ENCODE measurements around the gene RPS6KB2.

RPS6KB2 gene

DNA sequence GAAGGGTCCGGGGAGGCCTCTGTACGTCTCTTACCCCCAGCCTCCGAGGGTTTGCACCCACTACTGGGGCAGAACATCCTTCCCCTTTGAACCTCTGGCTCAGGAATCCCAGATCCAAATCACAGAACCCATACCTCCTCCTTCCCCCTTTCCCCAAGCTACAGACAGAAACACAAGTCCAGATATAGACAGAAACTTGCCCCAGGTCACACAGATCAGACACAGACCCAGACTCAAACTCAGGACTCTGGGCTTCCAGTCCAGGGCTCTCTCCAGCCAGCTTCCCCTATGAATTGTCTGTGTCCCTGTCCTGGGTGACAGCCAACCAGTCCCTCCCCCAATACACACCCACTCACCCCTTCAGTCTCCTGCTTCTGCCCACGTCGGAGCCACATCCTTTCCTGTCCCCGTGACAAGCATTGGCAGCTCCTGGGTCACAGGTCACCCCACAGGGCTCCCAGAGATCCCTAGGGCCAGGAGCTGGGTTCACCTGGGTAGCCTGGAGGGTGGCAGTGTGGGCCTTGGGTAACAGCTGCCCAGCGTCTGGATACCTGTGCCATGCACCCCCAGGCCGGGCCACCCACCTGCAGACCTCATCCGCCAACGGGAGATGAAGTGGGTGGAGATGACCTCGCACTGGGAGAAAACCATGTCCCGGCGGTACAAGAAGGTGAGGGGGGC is 23.6 kb upstream of the RPS6KB2 start:
- peak; percentile 63 for DNase-seq (ENCODE audit: low read depth)
- H3K4me3 ChIP-seq (ENCODE audit: low read depth, low read length) = peak overlapping the region; percentile 64
- TF ChIP-seq, protein P1, sequence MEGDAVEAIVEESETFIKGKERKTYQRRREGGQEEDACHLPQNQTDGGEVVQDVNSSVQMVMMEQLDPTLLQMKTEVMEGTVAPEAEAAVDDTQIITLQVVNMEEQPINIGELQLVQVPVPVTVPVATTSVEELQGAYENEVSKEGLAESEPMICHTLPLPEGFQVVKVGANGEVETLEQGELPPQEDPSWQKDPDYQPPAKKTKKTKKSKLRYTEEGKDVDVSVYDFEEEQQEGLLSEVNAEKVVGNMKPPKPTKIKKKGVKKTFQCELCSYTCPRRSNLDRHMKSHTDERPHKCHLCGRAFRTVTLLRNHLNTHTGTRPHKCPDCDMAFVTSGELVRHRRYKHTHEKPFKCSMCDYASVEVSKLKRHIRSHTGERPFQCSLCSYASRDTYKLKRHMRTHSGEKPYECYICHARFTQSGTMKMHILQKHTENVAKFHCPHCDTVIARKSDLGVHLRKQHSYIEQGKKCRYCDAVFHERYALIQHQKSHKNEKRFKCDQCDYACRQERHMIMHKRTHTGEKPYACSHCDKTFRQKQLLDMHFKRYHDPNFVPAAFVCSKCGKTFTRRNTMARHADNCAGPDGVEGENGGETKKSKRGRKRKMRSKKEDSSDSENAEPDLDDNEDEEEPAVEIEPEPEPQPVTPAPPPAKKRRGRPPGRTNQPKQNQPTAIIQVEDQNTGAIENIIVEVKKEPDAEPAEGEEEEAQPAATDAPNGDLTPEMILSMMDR (IDR thresholded peaks at IDR 0.05; ENCODE audit: low read depth, low read length) = no peak
- TF ChIP-seq, protein P2, sequence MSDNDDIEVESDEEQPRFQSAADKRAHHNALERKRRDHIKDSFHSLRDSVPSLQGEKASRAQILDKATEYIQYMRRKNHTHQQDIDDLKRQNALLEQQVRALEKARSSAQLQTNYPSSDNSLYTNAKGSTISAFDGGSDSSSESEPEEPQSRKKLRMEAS (IDR thresholded peaks at IDR 0.05; ENCODE audit: low read depth, low read length) = no peak
- TF ChIP-seq POLR2A (IDR thresholded peaks at IDR 0.05; ENCODE audit: extremely low read depth, insufficient read length) (no peak), MYC (IDR thresholded peaks at IDR 0.05; ENCODE audit: low read depth, low read length) (no peak)

DNA sequence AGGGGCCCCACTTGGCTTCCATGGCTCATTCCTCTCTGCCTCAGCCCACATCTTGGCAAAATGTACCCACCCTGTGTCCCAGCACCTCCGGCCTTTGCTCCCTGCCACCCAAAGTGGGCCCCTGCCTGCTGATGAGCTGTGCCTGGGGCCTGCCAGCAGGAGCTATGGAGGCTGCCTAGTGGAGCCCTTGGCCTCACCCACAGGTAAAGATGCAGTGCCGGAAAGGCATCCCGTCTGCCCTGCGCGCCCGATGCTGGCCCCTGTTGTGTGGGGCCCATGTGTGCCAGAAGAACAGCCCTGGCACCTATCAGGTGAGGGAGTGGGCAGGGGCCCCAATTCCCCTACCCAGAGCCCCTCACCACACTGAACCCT is 23.1 kb upstream of the RPS6KB2 start:
- H3K4me3 ChIP-seq (ENCODE audit: low read depth, low read length) = no peak overlapping the region
- no peak for DNase-seq (ENCODE audit: low read depth)
- TF ChIP-seq, protein P1 (IDR thresholded peaks at IDR 0.05; ENCODE audit: low read depth, low read length) = no peak
- TF ChIP-seq, protein P2 (IDR thresholded peaks at IDR 0.05; ENCODE audit: low read depth, low read length) = no peak
- TF ChIP-seq MYC (IDR thresholded peaks at IDR 0.05; ENCODE audit: low read depth, low read length) (no peak), POLR2A (IDR thresholded peaks at IDR 0.05; ENCODE audit: extremely low read depth, insufficient read length) (no peak)

DNA sequence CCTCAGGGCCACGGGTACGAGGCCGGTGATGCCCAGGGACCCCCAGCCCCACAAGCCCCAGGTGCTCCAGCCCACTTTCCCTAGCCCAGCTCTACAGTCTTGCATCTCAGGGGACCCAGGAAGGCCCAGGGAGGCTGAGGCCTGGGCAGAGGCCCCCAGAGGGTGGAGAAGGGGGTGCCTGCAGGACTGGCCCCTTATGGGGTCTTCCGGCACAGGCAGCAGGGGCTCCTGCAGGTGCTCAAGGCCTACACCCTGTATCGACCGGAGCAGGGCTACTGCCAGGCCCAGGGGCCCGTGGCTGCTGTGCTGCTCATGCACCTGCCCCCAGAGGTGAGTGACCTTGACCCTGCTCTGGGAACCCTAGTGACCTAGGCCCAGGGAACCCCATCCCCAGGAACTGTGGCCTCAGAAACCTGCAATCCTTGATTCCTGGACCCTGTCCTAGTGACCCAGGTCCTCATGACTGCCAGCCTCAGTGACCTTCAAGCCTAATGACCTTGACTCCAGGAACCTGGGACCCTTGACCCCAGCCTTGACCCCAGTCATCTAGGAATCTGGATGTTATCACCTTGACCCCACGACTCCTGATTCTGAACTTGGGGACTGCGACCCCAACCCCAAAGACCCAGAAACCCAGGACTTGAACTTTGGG is 22.5 kb upstream of the RPS6KB2 start:
- TF ChIP-seq MYC (IDR thresholded peaks at IDR 0.05; ENCODE audit: low read depth, low read length) = no peak
- TF ChIP-seq POLR2A (IDR thresholded peaks at IDR 0.05; ENCODE audit: extremely low read depth, insufficient read length) = no peak
- TF ChIP-seq, protein P2 (IDR thresholded peaks at IDR 0.05; ENCODE audit: low read depth, low read length) = no peak
- TF ChIP-seq, protein P1 (IDR thresholded peaks at IDR 0.05; ENCODE audit: low read depth, low read length) = no peak
- H3K4me3 ChIP-seq (ENCODE audit: low read depth, low read length) = no peak overlapping the region

DNA sequence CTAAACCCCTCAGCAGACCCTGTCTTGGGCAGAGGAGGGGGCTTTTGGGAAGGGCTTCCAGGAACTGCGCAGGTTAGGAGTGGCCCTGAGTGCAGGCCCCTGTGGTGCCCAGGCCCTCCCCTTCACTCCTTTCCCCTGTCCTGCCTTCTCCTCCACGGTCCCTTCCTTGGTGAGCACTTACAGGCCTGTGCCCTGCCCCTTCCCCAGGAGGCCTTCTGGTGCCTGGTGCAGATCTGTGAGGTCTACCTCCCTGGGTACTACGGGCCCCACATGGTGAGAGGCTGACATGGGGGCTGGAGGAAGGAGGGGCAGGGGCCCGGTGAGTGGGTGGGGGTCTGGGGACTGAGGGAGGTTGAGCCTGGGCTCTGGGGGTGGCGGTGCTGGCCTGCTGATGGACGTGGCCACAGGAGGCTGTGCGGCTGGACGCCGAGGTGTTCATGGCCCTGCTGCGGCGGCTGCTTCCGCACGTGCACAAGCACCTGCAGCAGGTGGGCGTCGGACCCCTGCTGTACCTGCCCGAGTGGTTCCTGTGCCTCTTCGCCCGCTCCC is 21.8 kb upstream of the RPS6KB2 start:
- DNase-seq (ENCODE audit: low read depth) = no peak
- no peak overlapping the region for H3K4me3 ChIP-seq (ENCODE audit: low read depth, low read length)
- TF ChIP-seq, protein P2 (IDR thresholded peaks at IDR 0.05; ENCODE audit: low read depth, low read length) = no peak
- TF ChIP-seq, protein P1 (IDR thresholded peaks at IDR 0.05; ENCODE audit: low read depth, low read length) = no peak
- TF ChIP-seq POLR2A (IDR thresholded peaks at IDR 0.05; ENCODE audit: extremely low read depth, insufficient read length) = no peak

More for the DNA sequence above, 22.5 kb upstream of the RPS6KB2 start:
- no peak for DNase-seq (ENCODE audit: low read depth)

DNA sequence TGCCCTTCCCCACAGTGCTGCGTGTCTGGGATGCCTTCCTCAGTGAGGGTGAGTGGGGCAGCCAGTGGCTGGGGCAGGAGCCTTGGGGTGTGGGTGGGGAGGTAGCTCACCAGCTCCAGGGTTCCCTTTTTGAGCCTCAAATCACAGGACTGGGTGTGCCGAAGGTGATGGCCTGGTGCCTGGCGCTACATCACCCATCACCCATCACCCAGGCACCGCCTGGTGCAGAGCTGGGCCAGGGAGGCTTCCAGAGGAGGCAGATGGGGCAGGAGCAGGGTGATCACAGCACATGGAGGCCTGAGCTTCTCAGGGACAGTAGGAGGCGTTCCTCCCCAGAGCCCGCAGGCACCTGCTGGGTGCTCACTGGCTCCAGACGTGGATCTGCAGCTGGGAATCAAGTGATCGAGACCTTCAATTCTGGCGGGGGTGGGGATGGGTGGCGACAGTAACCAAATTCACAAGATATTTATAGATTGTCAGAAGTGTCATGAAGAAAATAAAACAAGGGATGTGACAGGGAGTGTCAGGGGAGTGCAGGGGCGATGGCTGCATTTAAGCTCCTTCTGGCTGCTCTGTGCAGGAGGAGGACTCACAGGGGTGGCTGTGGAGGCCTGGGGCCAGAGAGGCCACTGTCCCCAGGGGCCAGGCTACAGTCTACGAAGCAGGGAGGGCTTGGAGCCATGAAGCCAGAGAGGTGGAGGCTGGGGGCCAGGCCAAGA is 21.2 kb upstream of the RPS6KB2 start:
- no peak overlapping the region for H3K4me3 ChIP-seq (ENCODE audit: low read depth, low read length)
- TF ChIP-seq MYC (IDR thresholded peaks at IDR 0.05; ENCODE audit: low read depth, low read length) (peak; percentile 24; the same call in 1 of the 2 replicates), POLR2A (IDR thresholded peaks at IDR 0.05; ENCODE audit: extremely low read depth, insufficient read length) (no peak)
- TF ChIP-seq, protein P2 (IDR thresholded peaks at IDR 0.05; ENCODE audit: low read depth, low read length) = peak; percentile 10; the same call in 1 of the 2 replicates
- no peak for DNase-seq (ENCODE audit: low read depth)

Data from NB4 (cell line).